Astrocyte (in vitro differentiated cells and primary cell): ENCODE results near the gene ATP6V1G2.

Experiments used
- EZH2 ChIP-seq: IDR thresholded peaks from 2 replicates; pipeline ENCODE4 v1.6.1; 2012; ENCODE audit warnings: mild to moderate bottlenecking, low read length, inconsistent platforms; ENCODE audit not compliant: insufficient read depth
- TF ChIP-seq, protein P1 (sequence below): IDR thresholded peaks from 2 replicates; pipeline ENCODE4 v1.5.1; 2011; ENCODE audit warnings: low read depth, mild to moderate bottlenecking, inconsistent platforms, low read length, moderate library complexity; ENCODE audit not compliant: insufficient read depth

DNA sequence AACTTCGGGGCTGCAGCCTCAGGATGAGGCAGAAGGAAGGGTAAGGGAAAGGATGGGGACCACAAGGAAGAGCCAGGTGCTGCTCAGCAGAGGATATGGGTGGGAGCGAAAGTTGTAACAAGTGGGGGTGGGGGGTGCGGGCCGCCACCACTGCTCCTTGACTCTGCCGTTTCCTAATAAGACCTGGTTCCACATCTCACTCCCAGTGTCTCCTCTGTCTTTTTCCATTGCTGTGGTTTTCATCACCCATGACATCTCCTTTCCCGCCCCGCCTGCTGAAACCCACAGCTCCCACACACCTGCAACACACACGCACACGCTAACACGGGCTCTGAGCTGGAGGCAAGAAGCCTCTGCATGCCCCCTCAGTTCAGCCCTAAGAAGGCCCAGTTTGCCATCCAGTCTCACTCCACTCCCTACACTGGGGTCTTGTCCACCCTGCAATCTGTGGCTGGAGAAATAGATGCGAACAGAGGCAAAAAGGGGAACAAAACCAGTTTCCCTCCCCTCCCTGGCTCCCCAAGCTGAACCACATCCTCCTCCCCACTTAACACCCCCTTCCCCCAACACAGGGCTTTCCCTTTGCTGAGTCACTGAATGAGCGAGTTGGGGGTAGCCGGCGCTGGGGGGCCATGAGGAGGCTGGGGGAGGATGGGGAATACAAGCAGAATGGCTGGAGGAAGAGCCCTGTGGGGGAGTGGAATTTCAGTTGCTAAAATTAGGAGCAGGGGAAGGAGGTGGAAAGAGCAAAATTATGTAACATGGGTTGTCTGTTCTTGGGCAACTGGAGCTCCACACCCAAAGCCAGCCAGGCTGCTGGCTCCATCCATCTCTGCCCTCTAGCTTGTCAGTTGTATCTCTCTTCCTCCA is 12.5 kb upstream of the ATP6V1G2 start:
- TF ChIP-seq, protein P1, sequence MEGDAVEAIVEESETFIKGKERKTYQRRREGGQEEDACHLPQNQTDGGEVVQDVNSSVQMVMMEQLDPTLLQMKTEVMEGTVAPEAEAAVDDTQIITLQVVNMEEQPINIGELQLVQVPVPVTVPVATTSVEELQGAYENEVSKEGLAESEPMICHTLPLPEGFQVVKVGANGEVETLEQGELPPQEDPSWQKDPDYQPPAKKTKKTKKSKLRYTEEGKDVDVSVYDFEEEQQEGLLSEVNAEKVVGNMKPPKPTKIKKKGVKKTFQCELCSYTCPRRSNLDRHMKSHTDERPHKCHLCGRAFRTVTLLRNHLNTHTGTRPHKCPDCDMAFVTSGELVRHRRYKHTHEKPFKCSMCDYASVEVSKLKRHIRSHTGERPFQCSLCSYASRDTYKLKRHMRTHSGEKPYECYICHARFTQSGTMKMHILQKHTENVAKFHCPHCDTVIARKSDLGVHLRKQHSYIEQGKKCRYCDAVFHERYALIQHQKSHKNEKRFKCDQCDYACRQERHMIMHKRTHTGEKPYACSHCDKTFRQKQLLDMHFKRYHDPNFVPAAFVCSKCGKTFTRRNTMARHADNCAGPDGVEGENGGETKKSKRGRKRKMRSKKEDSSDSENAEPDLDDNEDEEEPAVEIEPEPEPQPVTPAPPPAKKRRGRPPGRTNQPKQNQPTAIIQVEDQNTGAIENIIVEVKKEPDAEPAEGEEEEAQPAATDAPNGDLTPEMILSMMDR: no peak
- no peak for TF ChIP-seq EZH2
